SK-N-SH (cell line): ENCODE measurements around the gene FPR1. TPM values are rescaled to one million over a fixed set of nuclear protein-coding genes. Genes with fewer than 3 reads are reported as not detected.

Source experiments
- CTCF ChIA-PET: fragments of 300-600, 350-600 bp; formaldehyde crosslinking; extraction: SDS; loops from one replicate; lab custom pipeline; 2021; lab: Yijun Ruan, JAX
- POLR2A ChIA-PET: fragments of 350-600 bp; sonication (Branson Sonifier 250); formaldehyde crosslinking; extraction: SDS; loops from one replicate; lab custom pipeline; 2020; ENCODE audit warnings: antibody characterized with exemption, inconsistent platforms; lab: Yijun Ruan, JAX
- DNase-seq: peaks from one replicate; pipeline ENCODE4 v3.0.0; 2012
- H2AFZ ChIP-seq: fragments of 200-600 bp; sonication (generic); 2 replicates; pipeline ENCODE4 v1.8.1; 2016; ENCODE audit warnings: antibody characterized with exemption, mild to moderate bottlenecking, low read depth
- H3F3A ChIP-seq: fragments of 200-600 bp; sonication (generic); replicated peaks from 2 replicates; pipeline ENCODE3; 2016; ENCODE audit warnings: antibody characterized with exemption, mild to moderate bottlenecking; ENCODE audit not compliant: insufficient read depth
- H3K27ac ChIP-seq, 2 experiments: fragments of 200-500 bp in 1 of 2; fragments of 200-600 bp in 1 of 2; sonication (Bioruptor generic) in 1 of 2; sonication (generic), shearing (Covaris generic) in 1 of 2; 2 replicates each; pipeline versions ENCODE4 v1.5.1 to v1.6.1; 2014 to 2016; ENCODE audit warnings: low read depth in 2 of 2, inconsistent platforms in 1 of 2, low read length in 1 of 2, mild to moderate bottlenecking in 1 of 2, mixed read lengths in 1 of 2
- H3K27me3 ChIP-seq: fragments of 200-600 bp; sonication (generic), shearing (Covaris generic); 2 replicates; pipeline ENCODE4 v1.6.1; 2016; ENCODE audit warnings: mixed run types; ENCODE audit not compliant: insufficient read depth
- H3K36me3 ChIP-seq, 2 experiments: fragments of 200-500 bp in 1 of 2; fragments of 200-600 bp in 1 of 2; sonication (Bioruptor generic) in 1 of 2; sonication (generic) in 1 of 2; replicated peaks in 1 of 2; 2 replicates each; pipeline versions ENCODE3 to v1.5.1; 2014 to 2016; ENCODE audit warnings: low read length in 1 of 2, mild to moderate bottlenecking in 1 of 2; ENCODE audit not compliant: insufficient read depth in 2 of 2, control insufficient read depth in 1 of 2
- H3K4me1 ChIP-seq, 2 experiments: fragments of 200-500 bp in 1 of 2; fragments of 200-600 bp in 1 of 2; sonication (Bioruptor generic) in 1 of 2; sonication (generic), shearing (Covaris generic) in 1 of 2; 2 replicates each; pipeline versions ENCODE4 v1.5.1 to v1.6.1; 2014 to 2016; ENCODE audit warnings: low read depth in 1 of 2, low read length in 1 of 2, mixed run types in 1 of 2; ENCODE audit not compliant: insufficient read depth in 2 of 2, control insufficient read depth in 1 of 2
- H3K4me2 ChIP-seq: fragments of 200-600 bp; sonication (generic), shearing (Covaris generic); 2 replicates; pipeline ENCODE4 v1.6.1; 2017; ENCODE audit warnings: mixed run types
- H3K4me3 ChIP-seq, 2 experiments: fragments of 200-500 bp in 1 of 2; fragments of 200-600 bp in 1 of 2; sonication (Bioruptor generic) in 1 of 2; sonication (generic), shearing (Covaris generic) in 1 of 2; 2 replicates each; pipeline versions ENCODE4 v1.5.1 to v1.8.1; 2014 to 2016; ENCODE audit warnings: low read depth in 2 of 2, inconsistent platforms in 1 of 2, low read length in 1 of 2, mild to moderate bottlenecking in 1 of 2, mixed read lengths in 1 of 2, moderate library complexity in 1 of 2
- H3K79me2 ChIP-seq: fragments of 200-600 bp; sonication (generic); 2 replicates; pipeline ENCODE4 v1.8.1; 2017; ENCODE audit warnings: mild to moderate bottlenecking; ENCODE audit not compliant: insufficient read depth
- H3K9ac ChIP-seq: fragments of 200-600 bp; sonication (generic); 2 replicates; pipeline ENCODE4 v1.6.1; 2017; ENCODE audit warnings: mixed run types
- H3K9me2 ChIP-seq: fragments of 200-600 bp; sonication (generic); 2 replicates; pipeline ENCODE4 v1.6.1; 2017; ENCODE audit warnings: mixed run types
- H3K9me3 ChIP-seq: fragments of 200-600 bp; sonication (generic); 2 replicates; pipeline ENCODE4 v1.6.1; 2017; ENCODE audit warnings: mixed run types, mild to moderate bottlenecking, moderate library complexity
- H4K20me1 ChIP-seq: fragments of 200-600 bp; sonication (generic); 2 replicates; pipeline ENCODE4 v1.6.1; 2017; ENCODE audit warnings: mild to moderate bottlenecking, mixed run types; ENCODE audit not compliant: insufficient read depth
- CHD2 ChIP-seq: fragments of 150-350 bp; IDR thresholded peaks from 2 replicates; pipeline ENCODE4 v1.6.1; 2018; ENCODE audit warnings: low read length; ENCODE audit not compliant: partially characterized antibody
- CTCF ChIP-seq: fragments of 200-600 bp; sonication (generic); IDR thresholded peaks from 2 replicates; pipeline ENCODE4 v1.6.1; 2017; ENCODE audit warnings: antibody characterized with exemption, mild to moderate bottlenecking, moderate library complexity
- EP300 ChIP-seq, 2 experiments: IDR thresholded peaks; 2 replicates each; pipeline versions ENCODE4 v1.4.0 to v1.6.1; 2012; ENCODE audit warnings: borderline replicate concordance in 1 of 2, low read depth in 1 of 2, low read length in 1 of 2
- FOSL2 ChIP-seq: IDR thresholded peaks from 2 replicates; pipeline ENCODE4 v1.4.0; 2012; ENCODE audit warnings: low read depth, mild to moderate bottlenecking, moderate library complexity, borderline replicate concordance
- FOXM1 ChIP-seq: IDR thresholded peaks from 2 replicates; pipeline ENCODE4 v1.4.0; 2012; ENCODE audit warnings: low read depth, mild to moderate bottlenecking
- GABPA ChIP-seq: IDR thresholded peaks from 2 replicates; pipeline ENCODE4 v1.4.0; 2012; ENCODE audit warnings: low read depth, mild to moderate bottlenecking
- GATA2 ChIP-seq: sonication (generic); formaldehyde crosslinking; IDR thresholded peaks from 2 replicates; pipeline ENCODE4 v1.5.0; 2020; ENCODE audit warnings: mild to moderate bottlenecking, missing genetic modification reagents
- IRF3 ChIP-seq: fragments of 150-350 bp; IDR thresholded peaks from 2 replicates; pipeline ENCODE4 v1.6.1; 2016; ENCODE audit warnings: mild to moderate bottlenecking, low read depth, low read length
- JUND ChIP-seq: IDR thresholded peaks from 2 replicates; pipeline ENCODE4 v1.4.0; 2012
- MXI1 ChIP-seq: IDR thresholded peaks from 2 replicates; pipeline ENCODE4 v1.6.1; 2012; ENCODE audit warnings: mild to moderate bottlenecking, low read depth, low read length, improper control_type of control experiment
- NFIC ChIP-seq: IDR thresholded peaks from 2 replicates; pipeline ENCODE4 v1.4.0; 2012; ENCODE audit warnings: borderline replicate concordance
- RAD21 ChIP-seq: IDR thresholded peaks from 2 replicates; pipeline ENCODE4 v1.6.1; 2012; ENCODE audit warnings: mild to moderate bottlenecking, low read length
- RCOR1 ChIP-seq: fragments of 150-350 bp; IDR thresholded peaks from 2 replicates; pipeline ENCODE4 v1.6.1; 2017; ENCODE audit warnings: antibody characterized with exemption, low read length
- REST ChIP-seq: IDR thresholded peaks from 2 replicates; pipeline ENCODE4 v1.6.1; 2012; ENCODE audit warnings: mild to moderate bottlenecking, low read depth, low read length, moderate library complexity
- SIN3A ChIP-seq: IDR thresholded peaks from 2 replicates; pipeline ENCODE4 v1.6.1; 2012; ENCODE audit warnings: low read depth, mild to moderate bottlenecking, low read length, moderate library complexity, borderline replicate concordance
- SMC3 ChIP-seq: IDR thresholded peaks from 2 replicates; pipeline ENCODE4 v1.6.1; 2012; ENCODE audit warnings: low read depth, low read length, improper control_type of control experiment
- TAF1 ChIP-seq: IDR thresholded peaks from 2 replicates; pipeline ENCODE4 v1.6.1; 2012; ENCODE audit warnings: low read depth, mild to moderate bottlenecking, low read length, moderate library complexity, borderline replicate concordance
- USF2 ChIP-seq: fragments of 150-350 bp; IDR thresholded peaks from 2 replicates; pipeline ENCODE4 v1.6.1; 2017; ENCODE audit warnings: antibody characterized with exemption, low read length, low read depth, borderline replicate concordance
- ZBTB33 ChIP-seq: IDR thresholded peaks from 2 replicates; pipeline ENCODE4 v1.4.0; 2012; ENCODE audit warnings: low read depth, borderline replicate concordance
- WGBS: methylation state at CpG from one replicate; pipeline ENCODE4 v1.1.6; 2017; ENCODE audit warnings: low lambda C conversion rate; 5-methylcytosine and 5-hydroxymethylcytosine counted together
- polyA plus RNA-seq, 3 experiments: library from polyadenylated mRNA; depleted of rRNA; stranded (reverse); fragments of >200 nt; gene quantifications; 2 replicates each; pipeline ENCODE4 v1.2.3, GENCODE V29; 2012

The FPR1 gene
- polyA plus RNA-seq, 1 of the 3 experiments (the other 2 are of a cell fraction) = not detected

- TF ChIP-seq CTCF (no peak), SIN3A (no peak), RCOR1 (no peak), REST (no peak), JUND (no peak), GABPA (no peak), TAF1 (no peak), FOXM1 (no peak), NFIC (no peak)
Observed at GRCh38 chr19:51755571-51755970, 3.9 kb upstream of the FPR1 start (continued).

- H3K79me2 ChIP-seq = no peaks in the 10 kb centered on the region
- DNase-seq = no peak
- no peak overlapping the region for H3K4me3 ChIP-seq
- H3K4me2 ChIP-seq = no peak overlapping the region
- no peaks in the 10 kb centered on the region for H3K9me3 ChIP-seq
- H3K27me3 ChIP-seq = peaks cover 33% of the 10 kb centered on the region; the same call in 1 of the 2 replicates
- no peak overlapping the region for H2AFZ ChIP-seq
- CTCF ChIA-PET = no interaction called here
- H3K9ac ChIP-seq = no peak overlapping the region
- POLR2A ChIA-PET = no interaction called here
- no peaks in the 10 kb centered on the region for H4K20me1 ChIP-seq
- H3K27ac ChIP-seq = no peak overlapping the region
- H3K36me3 ChIP-seq = no peaks in the 10 kb centered on the region
- H3F3A ChIP-seq = no peaks in the 10 kb centered on the region
- 0% methylated on average over 4 of the region's 4 CpGs for WGBS
- H3K9me2 ChIP-seq = no peaks in the 10 kb centered on the region
- H3K4me1 ChIP-seq = no peaks in the 10 kb centered on the region
- no peak for TF ChIP-seq MXI1
- TF ChIP-seq NFIC = no peak
- TF ChIP-seq FOSL2 = no peak
- no peak for TF ChIP-seq GATA2 (CRISPR knock-in tag)
- no peak for TF ChIP-seq RAD21
- TF ChIP-seq RCOR1 = no peak
- no peak for TF ChIP-seq SMC3
- no peak for TF ChIP-seq CHD2
- no peak for TF ChIP-seq EP300 (IDR thresholded peaks at IDR 0.05; ENCODE audit: borderline replicate concordance in 1 of 2, low read depth in 1 of 2, low read length in 1 of 2)
- TF ChIP-seq USF2 = no peak
- no peak for TF ChIP-seq FOXM1
- TF ChIP-seq IRF3 = no peak
- no peak for TF ChIP-seq CTCF
- TF ChIP-seq ZBTB33 = no peak
Observed at GRCh38 chr19:51754770-51755169, 3.1 kb upstream of the FPR1 start.
